DMS53 treated with DMSO at 0.1 percent for 48 hours (cell line): ENCODE measurements around the gene ZSCAN23.
"Not testable (repeated sequence)": the region's sequence is repeated elsewhere in the genome, so short reads cannot be mapped to it uniquely, and the experiment has no call there.

ENCODE experiments used
- DNase-seq: peaks from one replicate; lab custom pipeline; 2025; ENCODE audit not compliant: unreplicated experiment; lab: John Stamatoyannopoulos, UW

The ZSCAN23 gene

DNA sequence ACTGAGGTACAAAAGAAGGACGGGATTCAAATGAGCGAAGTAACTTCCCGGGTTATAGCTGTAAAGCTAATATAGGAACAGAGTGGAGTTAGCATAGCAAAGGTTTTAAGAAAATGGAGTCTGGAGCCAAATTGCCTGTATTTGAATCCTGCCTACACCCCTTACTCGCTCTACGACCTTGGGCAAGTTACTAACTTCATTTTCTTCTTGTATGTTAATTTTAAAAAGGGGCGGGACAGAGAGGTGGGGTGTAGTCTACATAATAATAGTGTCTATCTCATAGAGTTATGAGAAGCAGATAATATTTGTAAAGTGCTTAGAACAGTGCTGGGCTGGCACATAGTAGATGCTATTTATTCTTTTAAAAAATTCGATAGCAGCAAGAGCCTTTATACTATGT, 705 bp downstream of the ZSCAN23 start:
- no peak for DNase-seq

GRCh38 chr6:28436404-28436803, 6.9 kb downstream of the ZSCAN23 start:
- DNase-seq = no peak

DNA sequence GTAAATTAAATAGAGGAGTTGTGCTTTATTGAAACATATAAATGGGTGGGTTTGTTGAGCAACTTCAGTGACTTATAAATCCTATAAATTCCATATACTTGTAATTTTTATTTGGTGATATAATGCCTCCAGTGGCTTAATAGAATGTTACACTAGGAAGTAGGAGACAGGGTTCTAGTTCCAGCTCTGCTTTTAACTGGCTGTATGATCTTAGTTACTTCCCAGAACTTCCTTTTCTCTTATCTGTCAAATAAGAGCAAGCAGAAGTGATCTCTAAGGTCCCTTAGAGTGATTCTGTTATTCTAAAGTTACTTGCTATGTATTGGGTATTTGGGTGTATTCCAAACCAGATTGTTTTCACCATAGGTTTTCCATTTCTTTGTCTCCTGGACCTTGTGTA, 10.2 kb downstream of the ZSCAN23 start:
- no peak for DNase-seq

GRCh38 chr6:28429781-28430180, 13.5 kb downstream of the ZSCAN23 start:
- DNase-seq = no peak

GRCh38 chr6:28425944-28426541, 17.2 kb downstream of the ZSCAN23 start:
- DNase-seq = no peak

- no peak for DNase-seq
Observed at GRCh38 chr6:28424163-28424562, 19.1 kb downstream of the ZSCAN23 start.

- DNase-seq = no peak
Observed at GRCh38 chr6:28423546-28423945, 19.7 kb downstream of the ZSCAN23 start.

GRCh38 chr6:28413681-28414080, 29.6 kb downstream of the ZSCAN23 start:
- DNase-seq = no peak

DNA sequence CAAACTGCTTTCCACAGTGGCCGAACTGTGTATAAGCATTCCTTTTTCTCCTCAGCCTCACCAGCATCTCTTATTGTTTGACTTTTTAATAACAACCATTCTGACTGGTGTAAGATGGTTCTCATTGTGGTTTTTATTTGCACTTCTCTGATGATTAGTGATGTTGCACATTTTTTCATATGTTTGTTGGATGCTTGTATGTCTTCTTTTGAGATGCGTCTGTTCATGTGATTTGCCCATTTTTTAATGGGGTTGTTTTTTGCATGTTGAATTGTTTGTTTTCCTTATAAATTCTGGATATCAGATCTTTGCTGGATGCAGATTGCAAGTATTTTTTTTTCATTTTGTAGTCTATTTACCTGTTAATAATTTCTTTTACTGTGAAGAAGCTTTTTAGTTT, 32.5 kb downstream of the ZSCAN23 start:
- no peak for DNase-seq

GRCh38 chr6:28408076-28408802, 35.1 kb downstream of the ZSCAN23 start:
- no peak for DNase-seq

DNA sequence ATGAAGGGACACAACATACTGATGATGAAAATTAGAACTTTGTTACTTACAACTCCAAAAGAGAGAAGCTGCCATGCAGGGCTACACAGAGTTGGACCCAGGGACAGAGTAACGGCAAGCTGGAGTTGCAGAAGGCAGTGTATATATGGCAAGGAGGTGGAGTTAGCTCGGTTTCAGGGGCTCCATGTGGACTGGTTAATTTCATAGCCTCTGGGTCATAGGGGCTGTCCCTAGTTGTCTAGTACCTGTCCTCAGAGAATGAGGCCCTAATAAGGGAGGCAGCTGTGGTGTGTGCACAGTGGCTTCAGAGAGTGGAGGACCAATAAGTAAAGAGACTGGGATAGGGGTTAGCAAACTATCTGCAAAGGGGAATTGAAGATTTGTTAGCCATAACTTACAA, 35.9 kb downstream of the ZSCAN23 start:
- no peak for DNase-seq

- not testable (repeated sequence) for DNase-seq
Observed at GRCh38 chr6:28403923-28404322, 39.4 kb downstream of the ZSCAN23 start.

- no peak for DNase-seq
Observed at GRCh38 chr6:28402197-28402596, 41.1 kb downstream of the ZSCAN23 start.

GRCh38 chr6:28401172-28401571, 42.1 kb downstream of the ZSCAN23 start:
- no peak for DNase-seq

GRCh38 chr6:28400122-28400451, 43.2 kb downstream of the ZSCAN23 start:
- DNase-seq = no peak

DNA sequence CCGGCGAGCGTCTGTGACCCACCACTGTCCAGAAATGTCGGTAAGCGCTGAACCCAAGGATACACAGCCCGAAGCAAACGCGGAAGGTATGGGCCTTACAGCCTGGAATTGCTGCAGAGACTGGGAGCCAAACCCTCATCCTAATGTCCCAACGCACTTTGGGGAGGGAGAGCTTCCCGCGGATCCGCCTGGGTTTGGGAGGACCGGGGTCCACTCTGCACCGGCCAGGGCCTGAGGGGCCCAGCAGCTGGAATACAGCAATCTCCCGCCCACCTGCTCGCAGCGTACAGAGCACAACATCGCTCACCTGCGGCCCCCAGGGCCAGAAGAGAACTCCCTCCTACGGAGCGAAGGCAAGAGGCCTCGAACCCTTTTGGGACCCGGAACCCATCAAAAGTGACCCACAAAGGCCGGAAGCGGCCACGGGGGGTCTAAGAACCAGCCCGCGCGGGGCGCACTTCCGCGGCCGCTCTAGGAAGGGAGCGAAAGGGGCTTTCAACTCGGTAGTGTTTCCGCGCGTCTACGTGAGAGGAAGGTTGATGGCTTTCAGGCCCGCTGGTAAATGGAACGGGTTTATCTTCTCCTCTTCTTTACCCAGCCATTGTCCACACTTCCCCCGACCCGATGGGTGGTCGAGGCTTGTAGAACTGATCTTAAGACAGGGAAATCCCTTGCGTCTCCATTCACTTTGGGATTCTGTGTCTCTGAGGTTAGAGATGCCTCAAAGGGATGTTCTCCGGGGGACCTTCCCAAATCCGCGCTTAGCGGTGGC, 43.8 kb downstream of the ZSCAN23 start, which contains the start of gene ZSCAN12:
ZSCAN12 (minus strand) TSS at position 398 of the 772 bp plus-strand sequence. CDS start 1,342 bp downstream, outside the sequence.
- DNase-seq = peak; percentile 12

- no peak for DNase-seq
Observed at GRCh38 chr6:28395918-28396317, 47.4 kb downstream of the ZSCAN23 start.

DNA sequence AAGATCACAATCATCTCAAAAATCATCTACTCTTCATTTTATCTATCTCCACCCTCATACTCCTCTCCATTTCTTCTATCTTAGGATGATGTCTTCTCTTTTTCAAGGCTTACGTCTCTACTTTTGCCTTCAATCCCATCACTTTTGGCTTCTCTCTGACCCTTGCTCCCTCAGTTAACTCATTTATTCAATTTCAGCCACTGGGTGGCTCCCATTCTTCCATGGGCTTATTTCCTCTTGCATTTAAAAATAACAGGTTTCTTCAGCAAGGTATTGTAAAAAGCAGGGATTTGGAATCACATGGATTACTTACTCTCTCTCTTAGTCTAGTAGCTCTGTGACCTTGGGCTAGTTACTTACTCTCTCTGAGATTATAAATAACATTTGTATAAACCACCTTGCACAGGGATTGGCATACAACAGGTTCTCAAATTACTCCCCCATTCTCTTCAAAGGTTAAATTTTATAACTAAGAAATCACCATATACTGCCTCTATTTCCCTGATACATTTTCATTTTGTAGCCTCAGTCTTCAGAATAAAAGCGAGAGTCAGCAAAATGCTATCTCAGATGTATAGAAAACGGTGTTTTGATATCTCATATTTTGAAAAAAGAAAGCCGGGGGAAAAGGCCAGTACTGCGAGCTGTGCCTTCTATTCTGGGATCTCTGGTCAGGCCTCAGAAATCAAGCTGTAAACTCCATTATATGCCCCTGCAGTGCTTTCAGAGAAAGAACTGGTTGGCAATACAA, 49.2 kb downstream of the ZSCAN23 start:
- no peak for DNase-seq

DNA sequence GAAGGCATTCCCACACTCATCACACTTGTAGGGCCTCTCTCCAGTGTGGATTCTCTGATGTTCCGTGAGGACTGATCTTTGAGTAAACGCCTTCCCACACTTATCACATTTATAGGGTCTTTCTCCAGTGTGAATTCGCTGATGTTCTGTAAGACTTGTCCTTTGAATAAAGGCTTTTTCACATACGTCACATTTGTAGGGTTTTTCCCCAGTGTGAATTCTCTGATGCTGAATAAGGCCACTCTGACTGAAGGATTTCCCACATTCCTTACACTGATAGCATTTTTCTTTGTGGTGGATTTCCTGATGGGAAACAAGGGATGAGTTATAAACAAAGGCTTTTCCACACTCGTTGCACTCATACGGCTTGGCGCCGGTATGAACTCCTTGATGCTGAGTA, 52.6 kb downstream of the ZSCAN23 start:
- DNase-seq = no peak

DNA sequence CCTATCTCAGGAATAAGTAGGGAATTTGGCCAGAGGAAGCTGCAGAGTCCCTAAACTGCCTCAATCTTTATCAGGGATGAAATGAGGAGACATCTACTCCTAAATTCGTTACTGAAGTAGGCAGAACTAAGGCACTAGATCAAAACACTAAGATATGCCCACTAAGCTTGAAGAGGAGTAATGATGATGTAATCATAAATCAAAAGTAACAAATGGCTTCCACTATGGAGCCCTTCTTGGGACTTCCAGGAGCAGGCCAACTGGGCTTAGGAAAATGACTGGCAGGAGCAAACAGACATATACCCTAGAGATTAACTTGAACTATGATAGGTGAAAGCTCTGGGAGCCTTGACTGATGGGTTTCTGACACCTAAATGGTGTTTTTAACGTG, 59.2 kb downstream of the ZSCAN23 start:
- DNase-seq = no peak
